A549 (cell line): ENCODE measurements around the gene FRY.

ENCODE experiments used
- CTCF ChIP-seq: fragments of >200 bp; sonication (Bioruptor Twin); formaldehyde crosslinking; IDR thresholded peaks from 3 replicates; pipeline ENCODE4 v1.5.1; 2016
- KDM1A ChIP-seq: fragments of 200-600 bp; sonication (generic); IDR thresholded peaks from 2 replicates; pipeline ENCODE4 v1.6.1; 2016; ENCODE audit warnings: low read depth, mild to moderate bottlenecking
- KDM5A ChIP-seq: fragments of 200-600 bp; sonication (generic); IDR thresholded peaks from 2 replicates; pipeline ENCODE4 v1.6.1; 2016; ENCODE audit warnings: antibody characterized with exemption, mild to moderate bottlenecking
- MAZ ChIP-seq: fragments of 150-350 bp; IDR thresholded peaks from 2 replicates; pipeline ENCODE4 v1.6.1; 2014; ENCODE audit warnings: antibody characterized with exemption, low read depth, low read length, borderline replicate concordance
- MYC ChIP-seq: IDR thresholded peaks from 2 replicates; pipeline ENCODE4 v1.6.1; 2012; ENCODE audit warnings: mild to moderate bottlenecking, inconsistent platforms, low read length, improper control_type of control experiment, borderline replicate concordance
- POLR2A ChIP-seq: IDR thresholded peaks from 2 replicates; pipeline ENCODE4 v1.6.1; 2012; ENCODE audit warnings: mild to moderate bottlenecking, low read length
- POLR2AphosphoS2 ChIP-seq: conservative IDR thresholded peaks from 2 replicates; pipeline ENCODE4 v1.6.1; 2012; ENCODE audit warnings: low read length, improper control_type of control experiment, inconsistent platforms
- RAD21 ChIP-seq, 2 experiments: fragments of >200 bp in 1 of 2; sonication (Bioruptor Twin) in 1 of 2; formaldehyde crosslinking in 1 of 2; IDR thresholded peaks in 1 of 2; conservative IDR thresholded peaks in 1 of 2; 2 replicates in 1 of 2; 3 replicates in 1 of 2; pipeline ENCODE4 v1.6.1; 2012 to 2018; ENCODE audit warnings: inconsistent platforms in 1 of 2
- SMC3 ChIP-seq: fragments of >200 bp; sonication (Bioruptor Twin); formaldehyde crosslinking; IDR thresholded peaks from 3 replicates; pipeline ENCODE4 v1.6.1; 2018; ENCODE audit warnings: inconsistent platforms
- TF ChIP-seq, protein P1 (sequence below): fragments of 150-350 bp; IDR thresholded peaks from 2 replicates; pipeline ENCODE4 v1.6.1; 2014; ENCODE audit warnings: low read depth, mild to moderate bottlenecking, low read length
- TF ChIP-seq, protein P2 (sequence below): fragments of 250-450 bp; sonication (Bioruptor Pico); IDR thresholded peaks from 2 replicates; pipeline ENCODE4 v1.5.0; 2020; ENCODE audit warnings: low read depth, mild to moderate bottlenecking, moderate library complexity

DNA sequence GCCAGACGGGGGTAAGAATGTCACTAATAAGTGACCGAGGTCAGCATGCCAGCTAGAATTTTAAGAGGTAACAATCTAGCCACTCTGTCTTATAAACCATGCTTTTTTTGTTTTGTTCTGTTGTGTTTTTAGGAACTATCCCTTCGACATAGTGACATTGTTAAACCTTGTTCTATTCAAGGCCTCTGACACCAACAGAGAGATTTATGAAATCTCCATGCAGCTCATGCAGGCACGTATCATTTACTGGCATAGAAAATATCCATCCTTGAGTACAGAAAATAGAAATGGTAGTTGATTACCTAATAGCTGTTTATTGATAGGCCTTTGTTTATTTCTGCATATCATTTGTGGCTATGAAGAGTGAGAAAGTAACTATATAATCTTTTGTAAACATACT lies 170.2 kb downstream of the FRY start:
- TF ChIP-seq CTCF (no peak), POLR2A (no peak), KDM5A (no peak), KDM1A (no peak), SMC3 (no peak), POLR2AphosphoS2 (no peak), MYC (no peak), MAZ (no peak), RAD21 (conservative IDR thresholded peaks at IDR 0.05 in 1 of 2, IDR thresholded peaks at IDR 0.05 in 1 of 2) (no peak)
- TF ChIP-seq, protein P1, sequence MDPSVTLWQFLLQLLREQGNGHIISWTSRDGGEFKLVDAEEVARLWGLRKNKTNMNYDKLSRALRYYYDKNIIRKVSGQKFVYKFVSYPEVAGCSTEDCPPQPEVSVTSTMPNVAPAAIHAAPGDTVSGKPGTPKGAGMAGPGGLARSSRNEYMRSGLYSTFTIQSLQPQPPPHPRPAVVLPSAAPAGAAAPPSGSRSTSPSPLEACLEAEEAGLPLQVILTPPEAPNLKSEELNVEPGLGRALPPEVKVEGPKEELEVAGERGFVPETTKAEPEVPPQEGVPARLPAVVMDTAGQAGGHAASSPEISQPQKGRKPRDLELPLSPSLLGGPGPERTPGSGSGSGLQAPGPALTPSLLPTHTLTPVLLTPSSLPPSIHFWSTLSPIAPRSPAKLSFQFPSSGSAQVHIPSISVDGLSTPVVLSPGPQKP: no peak
- TF ChIP-seq, protein P2, sequence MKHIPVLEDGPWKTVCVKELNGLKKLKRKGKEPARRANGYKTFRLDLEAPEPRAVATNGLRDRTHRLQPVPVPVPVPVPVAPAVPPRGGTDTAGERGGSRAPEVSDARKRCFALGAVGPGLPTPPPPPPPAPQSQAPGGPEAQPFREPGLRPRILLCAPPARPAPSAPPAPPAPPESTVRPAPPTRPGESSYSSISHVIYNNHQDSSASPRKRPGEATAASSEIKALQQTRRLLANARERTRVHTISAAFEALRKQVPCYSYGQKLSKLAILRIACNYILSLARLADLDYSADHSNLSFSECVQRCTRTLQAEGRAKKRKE: no peak
